ENCODE results near the gene PVR.
A peak's percentile ranks its signal among the peaks of the same experiment; 100 is the strongest.

Gene PVR

DNA sequence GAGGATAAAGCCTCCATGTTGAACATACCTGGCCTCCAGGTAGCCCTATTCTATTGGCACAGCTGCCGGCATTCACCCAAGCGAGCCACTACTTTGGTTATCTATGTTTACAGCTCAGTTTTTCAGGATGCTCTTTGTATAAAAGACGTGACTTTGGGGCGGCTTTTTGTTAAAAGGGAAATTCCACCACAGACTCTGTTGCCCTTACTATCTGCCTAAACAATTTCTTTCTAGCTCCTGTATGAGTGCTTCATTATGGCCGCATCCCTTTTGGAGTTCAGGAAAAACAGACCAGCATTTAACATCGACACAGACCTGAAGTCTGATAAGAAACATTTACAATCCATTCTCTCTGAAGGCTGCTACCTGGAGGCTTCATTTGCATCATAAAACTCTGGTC, 39.5 kb upstream of the PVR start:
- Histone ChIP-seq H3K9ac (ENCODE audit: low read length) (no peak overlapping the region), H3K27me3 (ENCODE audit: insufficient read depth, low read length) (no peaks in the 10 kb centered on the region), H3K4me2 (ENCODE audit: low read length) (no peak overlapping the region), H2BK120ac (ENCODE audit: insufficient read depth, low read length, poor library complexity) (no peak overlapping the region), H2BK5ac (ENCODE audit: low read depth, low read length, poor library complexity) (no peak overlapping the region), H4K8ac (ENCODE audit: low read depth, low read length) (no peak overlapping the region), H3K18ac (ENCODE audit: low read length) (no peak overlapping the region), H3K27ac (ENCODE audit: low read depth, low read length) (no peak overlapping the region), H3K4me3 (ENCODE audit: low read depth, low read length) (no peak overlapping the region), H3K4ac (ENCODE audit: low read depth, low read length) (no peak overlapping the region), H4K91ac (ENCODE audit: low read depth, low read length) (no peak overlapping the region), H3K79me1 (ENCODE audit: low read length) (no peaks in the 10 kb centered on the region), H2BK12ac (ENCODE audit: low read length) (no peak overlapping the region), H3K36me3 (ENCODE audit: control insufficient read depth in 1 of 2, insufficient read depth in 2 of 2, low read length in 2 of 2) (no peaks in the 10 kb centered on the region), H2AFZ (ENCODE audit: insufficient read depth, low read length, poor library complexity) (no peak overlapping the region), H3K14ac (ENCODE audit: low read length) (no peak overlapping the region), H2AK5ac (ENCODE audit: low read length) (no peak overlapping the region), H3K4me1 (ENCODE audit: control insufficient read depth in 1 of 2, insufficient read depth in 2 of 2, low read length in 2 of 2) (peaks cover 3 to 9% of the 10 kb centered on the region in 2 experiments), H3K9me3 (ENCODE audit: insufficient read depth, low read depth, low read length) (no peaks in the 10 kb centered on the region), H4K12ac (ENCODE audit: low read depth, low read length) (no peak overlapping the region), H3K79me2 (ENCODE audit: control insufficient read depth, insufficient read depth, low read length, poor library complexity) (no peaks in the 10 kb centered on the region), H3K23ac (ENCODE audit: low read length) (no peak overlapping the region)
- peak in 1 of 2 donors; percentile 62 for DNase-seq
- WGBS (ENCODE audit: extremely low coverage, insufficient coverage, insufficient read length): no CpG with 5 or more reads among the region's 6 CpGs

DNA sequence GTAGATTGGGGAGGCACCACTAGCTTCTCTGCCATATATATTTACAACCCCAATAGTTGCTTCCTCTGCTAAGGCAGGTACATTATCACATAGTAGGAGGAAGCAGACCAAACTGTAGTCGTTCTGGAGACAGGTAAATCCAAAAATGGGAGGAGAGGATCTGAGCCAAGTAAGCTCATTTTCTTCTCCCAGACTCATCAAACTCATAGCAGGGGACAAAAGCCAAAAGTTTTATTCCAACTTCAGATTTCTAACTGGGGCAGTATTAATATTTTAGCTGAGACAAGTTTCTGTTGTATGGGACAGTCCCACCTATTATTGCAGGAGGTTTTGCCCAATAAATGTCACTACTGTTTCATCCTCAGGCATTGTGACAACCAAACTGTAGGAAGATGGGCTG, 38.2 kb upstream of the PVR start:
- no peak overlapping the region for H3K23ac ChIP-seq (ENCODE audit: low read length)
- H3K27me3 ChIP-seq (ENCODE audit: insufficient read depth, low read length): no peaks in the 10 kb centered on the region
- no peak overlapping the region for H2BK12ac ChIP-seq (ENCODE audit: low read length)
- DNase-seq: no peak
- no CpG with 5 or more reads among the region's 1 CpG for WGBS (ENCODE audit: extremely low coverage, insufficient coverage, insufficient read length)
- peaks cover 3 to 9% of the 10 kb centered on the region in 2 experiments for H3K4me1 ChIP-seq (ENCODE audit: control insufficient read depth in 1 of 2, insufficient read depth in 2 of 2, low read length in 2 of 2)
- no peak overlapping the region for H4K12ac ChIP-seq (ENCODE audit: low read depth, low read length)
- no peak overlapping the region for H4K8ac ChIP-seq (ENCODE audit: low read depth, low read length)
- no peak overlapping the region for H3K14ac ChIP-seq (ENCODE audit: low read length)
- H2BK5ac ChIP-seq (ENCODE audit: low read depth, low read length, poor library complexity): no peak overlapping the region
- no peak overlapping the region for H3K9ac ChIP-seq (ENCODE audit: low read length)
- H3K9me3 ChIP-seq (ENCODE audit: insufficient read depth, low read depth, low read length): no peaks in the 10 kb centered on the region
- no peaks in the 10 kb centered on the region for H3K79me2 ChIP-seq (ENCODE audit: control insufficient read depth, insufficient read depth, low read length, poor library complexity)
- H3K79me1 ChIP-seq (ENCODE audit: low read length): no peaks in the 10 kb centered on the region
- H3K4me3 ChIP-seq (ENCODE audit: low read depth, low read length): no peak overlapping the region
- no peak overlapping the region for H2AFZ ChIP-seq (ENCODE audit: insufficient read depth, low read length, poor library complexity)
- no peak overlapping the region for H3K18ac ChIP-seq (ENCODE audit: low read length)
- no peaks in the 10 kb centered on the region for H3K36me3 ChIP-seq (ENCODE audit: control insufficient read depth in 1 of 2, insufficient read depth in 2 of 2, low read length in 2 of 2)
- no peak overlapping the region for H3K4me2 ChIP-seq (ENCODE audit: low read length)
- no peak overlapping the region for H2AK5ac ChIP-seq (ENCODE audit: low read length)
- H4K91ac ChIP-seq (ENCODE audit: low read depth, low read length): no peak overlapping the region
- H2BK120ac ChIP-seq (ENCODE audit: insufficient read depth, low read length, poor library complexity): no peak overlapping the region
- no peak overlapping the region for H3K4ac ChIP-seq (ENCODE audit: low read depth, low read length)
- no peak overlapping the region for H3K27ac ChIP-seq (ENCODE audit: low read depth, low read length)

- Histone ChIP-seq H2AK5ac (ENCODE audit: low read length) (no peak overlapping the region), H3K18ac (ENCODE audit: low read length) (no peak overlapping the region), H3K79me1 (ENCODE audit: low read length) (no peaks in the 10 kb centered on the region), H3K4me1 (ENCODE audit: control insufficient read depth in 1 of 2, insufficient read depth in 2 of 2, low read length in 2 of 2) (peaks cover 3 to 9% of the 10 kb centered on the region in 2 experiments), H4K91ac (ENCODE audit: low read depth, low read length) (no peak overlapping the region), H3K27ac (ENCODE audit: low read depth, low read length) (no peak overlapping the region), H3K9ac (ENCODE audit: low read length) (no peak overlapping the region), H2BK12ac (ENCODE audit: low read length) (no peak overlapping the region), H2BK5ac (ENCODE audit: low read depth, low read length, poor library complexity) (no peak overlapping the region), H3K79me2 (ENCODE audit: control insufficient read depth, insufficient read depth, low read length, poor library complexity) (no peaks in the 10 kb centered on the region), H3K14ac (ENCODE audit: low read length) (no peak overlapping the region), H3K36me3 (ENCODE audit: control insufficient read depth in 1 of 2, insufficient read depth in 2 of 2, low read length in 2 of 2) (no peaks in the 10 kb centered on the region), H4K12ac (ENCODE audit: low read depth, low read length) (no peak overlapping the region), H3K27me3 (ENCODE audit: insufficient read depth, low read length) (no peaks in the 10 kb centered on the region), H4K8ac (ENCODE audit: low read depth, low read length) (no peak overlapping the region), H3K23ac (ENCODE audit: low read length) (no peak overlapping the region), H2BK120ac (ENCODE audit: insufficient read depth, low read length, poor library complexity) (no peak overlapping the region), H3K4ac (ENCODE audit: low read depth, low read length) (no peak overlapping the region), H3K4me3 (ENCODE audit: low read depth, low read length) (no peak overlapping the region), H2AFZ (ENCODE audit: insufficient read depth, low read length, poor library complexity) (no peak overlapping the region), H3K9me3 (ENCODE audit: insufficient read depth, low read depth, low read length) (no peaks in the 10 kb centered on the region), H3K4me2 (ENCODE audit: low read length) (no peak overlapping the region)
- DNase-seq: peak; percentile 78 to 87
- no CpG with 5 or more reads among the region's 2 CpGs for WGBS (ENCODE audit: extremely low coverage, insufficient coverage, insufficient read length)
Measured at GRCh38 chr19:44607049-44607448, 36.7 kb upstream of the PVR start.

GRCh38 chr19:44607917-44608316, 35.8 kb upstream of the PVR start:
- Histone ChIP-seq H3K9ac (ENCODE audit: low read length) (no peak overlapping the region), H3K27ac (ENCODE audit: low read depth, low read length) (no peak overlapping the region), H3K23ac (ENCODE audit: low read length) (no peak overlapping the region), H3K79me2 (ENCODE audit: control insufficient read depth, insufficient read depth, low read length, poor library complexity) (no peaks in the 10 kb centered on the region), H4K91ac (ENCODE audit: low read depth, low read length) (no peak overlapping the region), H3K9me3 (ENCODE audit: insufficient read depth, low read depth, low read length) (no peaks in the 10 kb centered on the region), H3K4me3 (ENCODE audit: low read depth, low read length) (no peak overlapping the region), H4K8ac (ENCODE audit: low read depth, low read length) (no peak overlapping the region), H3K79me1 (ENCODE audit: low read length) (no peaks in the 10 kb centered on the region), H2BK5ac (ENCODE audit: low read depth, low read length, poor library complexity) (no peak overlapping the region), H2BK120ac (ENCODE audit: insufficient read depth, low read length, poor library complexity) (no peak overlapping the region), H4K12ac (ENCODE audit: low read depth, low read length) (no peak overlapping the region), H3K14ac (ENCODE audit: low read length) (no peak overlapping the region), H3K4me2 (ENCODE audit: low read length) (no peak overlapping the region), H2AFZ (ENCODE audit: insufficient read depth, low read length, poor library complexity) (no peak overlapping the region), H3K4ac (ENCODE audit: low read depth, low read length) (no peak overlapping the region), H3K36me3 (ENCODE audit: control insufficient read depth in 1 of 2, insufficient read depth in 2 of 2, low read length in 2 of 2) (no peaks in the 10 kb centered on the region), H3K27me3 (ENCODE audit: insufficient read depth, low read length) (no peaks in the 10 kb centered on the region), H2AK5ac (ENCODE audit: low read length) (no peak overlapping the region), H3K4me1 (ENCODE audit: control insufficient read depth in 1 of 2, insufficient read depth in 2 of 2, low read length in 2 of 2) (peaks cover 3 to 9% of the 10 kb centered on the region in 2 experiments), H3K18ac (ENCODE audit: low read length) (no peak overlapping the region), H2BK12ac (ENCODE audit: low read length) (no peak overlapping the region)
- WGBS (ENCODE audit: extremely low coverage, insufficient coverage, insufficient read length): no CpG with 5 or more reads among the region's 3 CpGs
- peak in 1 of 2 donors; percentile 47 for DNase-seq

Data from trophoblast cell (in vitro differentiated cells and primary cell).